ENCODE measurements around the gene SLFN12L. TPM values are rescaled to one million over a fixed set of nuclear protein-coding genes. Genes with fewer than 3 reads are reported as not detected.

Gene SLFN12L
- total and polyA plus RNA-seq, 9 of the 15 experiments (the other 6 are each of a cell fraction or from before 2014, with no cell fraction given) = 0.04 to 0.31 (median 0.08) TPM; not detected in 3

- TF ChIP-seq, protein P1, sequence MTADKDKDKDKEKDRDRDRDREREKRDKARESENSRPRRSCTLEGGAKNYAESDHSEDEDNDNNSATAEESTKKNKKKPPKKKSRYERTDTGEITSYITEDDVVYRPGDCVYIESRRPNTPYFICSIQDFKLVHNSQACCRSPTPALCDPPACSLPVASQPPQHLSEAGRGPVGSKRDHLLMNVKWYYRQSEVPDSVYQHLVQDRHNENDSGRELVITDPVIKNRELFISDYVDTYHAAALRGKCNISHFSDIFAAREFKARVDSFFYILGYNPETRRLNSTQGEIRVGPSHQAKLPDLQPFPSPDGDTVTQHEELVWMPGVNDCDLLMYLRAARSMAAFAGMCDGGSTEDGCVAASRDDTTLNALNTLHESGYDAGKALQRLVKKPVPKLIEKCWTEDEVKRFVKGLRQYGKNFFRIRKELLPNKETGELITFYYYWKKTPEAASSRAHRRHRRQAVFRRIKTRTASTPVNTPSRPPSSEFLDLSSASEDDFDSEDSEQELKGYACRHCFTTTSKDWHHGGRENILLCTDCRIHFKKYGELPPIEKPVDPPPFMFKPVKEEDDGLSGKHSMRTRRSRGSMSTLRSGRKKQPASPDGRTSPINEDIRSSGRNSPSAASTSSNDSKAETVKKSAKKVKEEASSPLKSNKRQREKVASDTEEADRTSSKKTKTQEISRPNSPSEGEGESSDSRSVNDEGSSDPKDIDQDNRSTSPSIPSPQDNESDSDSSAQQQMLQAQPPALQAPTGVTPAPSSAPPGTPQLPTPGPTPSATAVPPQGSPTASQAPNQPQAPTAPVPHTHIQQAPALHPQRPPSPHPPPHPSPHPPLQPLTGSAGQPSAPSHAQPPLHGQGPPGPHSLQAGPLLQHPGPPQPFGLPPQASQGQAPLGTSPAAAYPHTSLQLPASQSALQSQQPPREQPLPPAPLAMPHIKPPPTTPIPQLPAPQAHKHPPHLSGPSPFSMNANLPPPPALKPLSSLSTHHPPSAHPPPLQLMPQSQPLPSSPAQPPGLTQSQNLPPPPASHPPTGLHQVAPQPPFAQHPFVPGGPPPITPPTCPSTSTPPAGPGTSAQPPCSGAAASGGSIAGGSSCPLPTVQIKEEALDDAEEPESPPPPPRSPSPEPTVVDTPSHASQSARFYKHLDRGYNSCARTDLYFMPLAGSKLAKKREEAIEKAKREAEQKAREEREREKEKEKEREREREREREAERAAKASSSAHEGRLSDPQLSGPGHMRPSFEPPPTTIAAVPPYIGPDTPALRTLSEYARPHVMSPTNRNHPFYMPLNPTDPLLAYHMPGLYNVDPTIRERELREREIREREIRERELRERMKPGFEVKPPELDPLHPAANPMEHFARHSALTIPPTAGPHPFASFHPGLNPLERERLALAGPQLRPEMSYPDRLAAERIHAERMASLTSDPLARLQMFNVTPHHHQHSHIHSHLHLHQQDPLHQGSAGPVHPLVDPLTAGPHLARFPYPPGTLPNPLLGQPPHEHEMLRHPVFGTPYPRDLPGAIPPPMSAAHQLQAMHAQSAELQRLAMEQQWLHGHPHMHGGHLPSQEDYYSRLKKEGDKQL (CRISPR knock-in tag; IDR thresholded peaks at IDR 0.05; ENCODE audit: borderline replicate concordance) = no peak
- TF ChIP-seq TEAD1 (CRISPR knock-in tag; IDR thresholded peaks at IDR 0.05) = peak; percentile 80 to 96; a peak in 3 of 4 replicates
- peak; percentile 30; the same call in 1 of the 2 replicates for TF ChIP-seq DPF2 (IDR thresholded peaks at IDR 0.05)
- TF ChIP-seq NFE2 (IDR thresholded peaks at IDR 0.05; ENCODE audit: low read depth) = peak; percentile 62
- TF ChIP-seq FOSL1 (tag; conservative IDR thresholded peaks at IDR 0.05) = peak; percentile 91
- no peak for TF ChIP-seq NCOA6 (IDR thresholded peaks at IDR 0.05)
- TF ChIP-seq ATF7 (IDR thresholded peaks at IDR 0.05) = 0 out of 2 replicates have a peak, but pooled peaks have one; percentile 30
- peak; percentile 86 for TF ChIP-seq TEAD4 (IDR thresholded peaks at IDR 0.05; ENCODE audit: low read length)
- no peak for TF ChIP-seq TEAD4 (CRISPR knock-in tag; IDR thresholded peaks at IDR 0.05; ENCODE audit: borderline replicate concordance)
- TF ChIP-seq FOXK1 (CRISPR knock-in tag; IDR thresholded peaks at IDR 0.05; ENCODE audit: borderline replicate concordance) = no peak
- TF ChIP-seq ARID1B (IDR thresholded peaks at IDR 0.05) = 0 out of 2 replicates have a peak, but pooled peaks have one; percentile 16
- peak; percentile 88 for TF ChIP-seq JUN (IDR thresholded peaks at IDR 0.05; ENCODE audit: borderline replicate concordance, low read depth, low read length)
- TF ChIP-seq JUN (CRISPR knock-in tag; IDR thresholded peaks at IDR 0.05; ENCODE audit: borderline replicate concordance) = no peak
- TF ChIP-seq HNRNPLL (IDR thresholded peaks at IDR 0.05; ENCODE audit: low read depth, low read length, poor library complexity, severe bottlenecking) = peak; percentile 79
- peak; percentile 23; the same call in 1 of the 2 replicates for TF ChIP-seq CTBP1 (IDR thresholded peaks at IDR 0.05; ENCODE audit: borderline replicate concordance)
- TF ChIP-seq MECOM (CRISPR knock-in tag; IDR thresholded peaks at IDR 0.05) = no peak
- peak; percentile 52 for TF ChIP-seq C11orf30 (IDR thresholded peaks at IDR 0.05; ENCODE audit: low read depth)
- TF ChIP-seq TEAD2 (tag; IDR thresholded peaks at IDR 0.05) = peak; percentile 91; the same call in 1 of the 2 replicates
- peak; percentile 76 for TF ChIP-seq JUNB (CRISPR knock-in tag; conservative IDR thresholded peaks at IDR 0.05)
Observed at GRCh38 chr17:35433075-35433894, 104.2 kb downstream of the SLFN12L start (continued).

All from K562 (cell line).